BE2C (cell line): ENCODE measurements around the gene KDM2A.

ENCODE experiments used
- DNase-seq: peaks from one replicate; pipeline ENCODE4 v3.0.0-alpha.2; 2020
- H3K27me3 ChIP-seq: fragments of 250-450 bp; sonication (Bioruptor Pico); 2 replicates; pipeline ENCODE4 v1.5.1; 2020; ENCODE audit warnings: mild to moderate bottlenecking
- H3K36me3 ChIP-seq: fragments of 250-450 bp; sonication (Bioruptor Pico); 2 replicates; pipeline ENCODE4 v1.5.1; 2020; ENCODE audit warnings: mild to moderate bottlenecking
- H3K4me1 ChIP-seq: fragments of 250-450 bp; sonication (Bioruptor Pico); 2 replicates; pipeline ENCODE4 v1.5.1; 2020
- H3K4me3 ChIP-seq: 2 replicates; pipeline ENCODE4 v1.5.1; 2011; ENCODE audit warnings: low read depth, low read length
- H3K9me3 ChIP-seq: fragments of 250-450 bp; sonication (Bioruptor Pico); 2 replicates; pipeline ENCODE4 v1.5.1; 2020
- TF ChIP-seq, protein P1 (sequence below): IDR thresholded peaks from 2 replicates; pipeline ENCODE4 v1.5.1; 2012; ENCODE audit warnings: mild to moderate bottlenecking, low read depth, low read length

The KDM2A gene

DNA sequence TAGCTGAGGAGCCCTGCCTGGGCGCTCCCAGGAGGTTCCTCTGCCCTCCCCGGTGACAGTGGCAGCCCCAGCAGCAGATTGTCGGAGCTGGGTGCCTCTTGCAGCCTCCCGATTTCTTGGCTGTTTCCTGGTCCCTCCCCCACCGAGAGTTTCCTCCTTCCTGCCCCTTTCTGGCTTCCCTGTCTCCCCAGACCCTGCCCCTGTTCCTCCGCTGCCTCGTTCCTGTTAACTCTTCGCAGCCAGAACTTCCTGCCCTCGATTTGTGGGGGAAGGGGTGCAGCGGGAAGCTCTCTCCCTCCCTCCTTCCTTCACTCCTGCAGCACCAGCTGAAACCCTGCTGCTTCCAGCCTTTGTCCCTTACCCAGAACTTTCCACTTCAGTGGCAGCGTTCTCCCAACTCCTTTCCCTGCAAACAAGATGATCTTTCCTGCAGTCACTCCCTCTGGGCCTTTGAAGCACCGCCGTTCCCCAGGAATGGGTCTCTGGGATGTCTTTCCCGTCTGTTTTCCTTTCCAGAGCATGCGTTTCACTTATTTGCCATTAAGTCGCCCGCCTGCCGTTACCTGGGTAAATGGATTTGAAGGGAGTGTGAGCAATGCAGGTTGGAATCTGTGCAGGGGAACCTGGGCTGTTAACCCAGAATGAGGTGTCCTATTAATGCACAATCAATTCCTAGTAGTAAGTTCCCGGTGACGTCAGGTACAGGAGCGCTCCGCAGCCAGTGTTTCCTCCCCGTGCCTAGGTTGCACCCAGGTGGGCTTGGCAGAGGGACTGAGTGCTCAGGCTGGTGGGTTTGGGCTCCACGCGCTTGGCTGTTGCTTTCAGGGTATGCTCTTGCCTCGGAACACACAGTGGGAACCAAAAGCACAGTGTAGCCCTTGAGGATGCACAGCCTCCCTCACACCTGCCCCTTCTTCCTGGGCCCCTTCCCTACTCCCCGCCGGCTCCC lies 151.5 kb downstream of the KDM2A start:
- no peak for DNase-seq
- peaks cover 29% of the 10 kb centered on the region for H3K4me1 ChIP-seq
- peaks cover 18% of the 10 kb centered on the region for H3K36me3 ChIP-seq
- TF ChIP-seq, protein P1, sequence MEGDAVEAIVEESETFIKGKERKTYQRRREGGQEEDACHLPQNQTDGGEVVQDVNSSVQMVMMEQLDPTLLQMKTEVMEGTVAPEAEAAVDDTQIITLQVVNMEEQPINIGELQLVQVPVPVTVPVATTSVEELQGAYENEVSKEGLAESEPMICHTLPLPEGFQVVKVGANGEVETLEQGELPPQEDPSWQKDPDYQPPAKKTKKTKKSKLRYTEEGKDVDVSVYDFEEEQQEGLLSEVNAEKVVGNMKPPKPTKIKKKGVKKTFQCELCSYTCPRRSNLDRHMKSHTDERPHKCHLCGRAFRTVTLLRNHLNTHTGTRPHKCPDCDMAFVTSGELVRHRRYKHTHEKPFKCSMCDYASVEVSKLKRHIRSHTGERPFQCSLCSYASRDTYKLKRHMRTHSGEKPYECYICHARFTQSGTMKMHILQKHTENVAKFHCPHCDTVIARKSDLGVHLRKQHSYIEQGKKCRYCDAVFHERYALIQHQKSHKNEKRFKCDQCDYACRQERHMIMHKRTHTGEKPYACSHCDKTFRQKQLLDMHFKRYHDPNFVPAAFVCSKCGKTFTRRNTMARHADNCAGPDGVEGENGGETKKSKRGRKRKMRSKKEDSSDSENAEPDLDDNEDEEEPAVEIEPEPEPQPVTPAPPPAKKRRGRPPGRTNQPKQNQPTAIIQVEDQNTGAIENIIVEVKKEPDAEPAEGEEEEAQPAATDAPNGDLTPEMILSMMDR, result no peak
- H3K9me3 ChIP-seq, result no peaks in the 10 kb centered on the region
- no peaks in the 10 kb centered on the region for H3K27me3 ChIP-seq
- H3K4me3 ChIP-seq, result peak overlapping the region; percentile 28

GRCh38 chr11:67271205-67271540 lies 152.1 kb downstream of the KDM2A start:
- peaks cover 33% of the 10 kb centered on the region for H3K4me1 ChIP-seq
- DNase-seq, result no peak
- H3K9me3 ChIP-seq, result no peaks in the 10 kb centered on the region
- peaks cover 21% of the 10 kb centered on the region for H3K36me3 ChIP-seq
- TF ChIP-seq, protein P1, result no peak
- H3K4me3 ChIP-seq, result peak overlapping the region; percentile 5; the same call in 1 of the 2 replicates
- no peaks in the 10 kb centered on the region for H3K27me3 ChIP-seq

DNA sequence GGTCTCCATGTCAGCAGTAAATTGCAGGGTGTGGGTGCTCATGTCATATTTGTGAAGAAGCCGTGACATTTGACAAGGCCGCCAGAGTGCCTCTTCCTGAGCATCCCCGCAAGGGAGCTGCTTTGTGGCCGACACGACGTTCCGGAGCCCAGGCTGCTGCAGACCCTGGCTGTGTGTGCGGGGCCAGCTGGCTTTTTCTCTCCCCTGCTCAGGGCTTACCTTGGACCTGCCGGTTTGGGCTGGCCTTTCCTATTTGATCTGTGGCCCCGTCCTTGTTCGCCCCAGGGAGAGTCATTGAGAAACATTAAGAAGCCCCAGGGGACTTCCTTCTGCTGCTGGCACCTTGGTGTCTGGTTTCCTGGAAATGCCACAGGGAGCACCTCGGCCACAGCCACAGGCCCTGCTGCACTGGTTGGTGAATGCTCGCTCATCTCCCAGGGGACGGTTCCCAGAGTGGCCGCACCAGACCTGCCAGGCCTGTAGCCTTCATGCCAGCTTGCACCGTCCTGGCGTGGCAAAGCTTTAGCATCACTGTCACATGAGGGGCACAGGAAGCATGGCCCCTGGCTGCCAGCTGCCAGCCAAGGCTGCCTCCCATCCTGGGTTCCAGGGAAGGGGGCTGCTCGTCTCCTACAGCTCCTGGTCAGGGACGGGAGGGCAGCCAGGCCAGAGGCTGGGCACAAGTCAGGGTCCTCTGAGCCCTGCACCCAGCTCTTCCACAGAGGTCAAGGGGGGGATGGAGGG lies 152.7 kb downstream of the KDM2A start:
- DNase-seq, result peak; percentile 88
- TF ChIP-seq, protein P1, result no peak
- Histone ChIP-seq H3K4me3 (peak overlapping the region; percentile 7; the same call in 1 of the 2 replicates), H3K27me3 (no peaks in the 10 kb centered on the region), H3K4me1 (peaks cover 38% of the 10 kb centered on the region), H3K9me3 (no peaks in the 10 kb centered on the region), H3K36me3 (peaks cover 21% of the 10 kb centered on the region)

DNA sequence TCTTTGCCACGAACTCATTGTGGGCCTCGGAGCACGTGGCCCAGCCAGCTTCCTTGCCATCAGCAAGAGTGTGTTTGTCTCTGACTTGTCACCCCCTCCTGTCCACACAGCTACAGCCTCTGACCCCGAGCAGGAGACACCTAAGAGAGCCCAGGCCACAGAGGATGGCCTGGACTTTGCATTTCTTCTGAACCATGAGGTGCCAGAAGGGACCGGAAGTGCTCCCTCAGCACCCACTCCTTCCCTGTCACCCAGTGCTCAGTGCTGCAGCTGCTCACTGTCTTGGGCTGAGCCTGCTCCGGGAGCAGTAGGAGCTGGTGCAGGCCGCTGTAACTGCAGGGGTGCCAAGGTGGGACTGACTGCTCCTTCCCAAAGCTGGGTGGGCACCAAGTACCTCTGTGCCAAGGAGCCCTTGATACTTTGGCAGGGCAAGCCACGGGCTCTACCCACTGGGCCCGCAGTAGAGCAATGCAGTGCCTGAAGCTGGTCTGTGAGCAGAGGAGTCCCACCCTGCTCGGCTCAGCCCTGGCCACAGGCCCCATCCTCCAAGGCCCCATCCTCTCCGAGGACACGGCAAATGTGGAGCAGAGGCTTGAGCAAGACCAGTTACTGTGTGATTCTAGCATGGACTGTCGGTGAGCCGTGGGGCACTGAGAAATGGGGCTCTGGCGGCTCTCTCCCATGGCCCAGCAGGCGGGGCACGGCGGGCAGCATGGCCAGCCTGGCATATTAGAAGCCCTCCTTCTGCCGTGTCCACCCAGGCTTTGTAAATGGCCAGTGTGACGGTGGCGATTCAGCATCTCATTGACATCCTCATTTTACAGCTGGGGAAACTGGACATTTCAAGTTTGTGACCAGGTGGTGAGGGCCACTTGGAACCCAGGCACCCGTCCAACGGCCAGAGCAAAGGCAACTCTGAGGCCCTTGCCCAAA lies 153.5 kb downstream of the KDM2A start:
- TF ChIP-seq, protein P1, result no peak
- no peak overlapping the region for H3K4me3 ChIP-seq
- peaks cover 21% of the 10 kb centered on the region for H3K36me3 ChIP-seq
- H3K27me3 ChIP-seq, result no peaks in the 10 kb centered on the region
- no peaks in the 10 kb centered on the region for H3K9me3 ChIP-seq
- no peak for DNase-seq
- peaks cover 45% of the 10 kb centered on the region for H3K4me1 ChIP-seq

DNA sequence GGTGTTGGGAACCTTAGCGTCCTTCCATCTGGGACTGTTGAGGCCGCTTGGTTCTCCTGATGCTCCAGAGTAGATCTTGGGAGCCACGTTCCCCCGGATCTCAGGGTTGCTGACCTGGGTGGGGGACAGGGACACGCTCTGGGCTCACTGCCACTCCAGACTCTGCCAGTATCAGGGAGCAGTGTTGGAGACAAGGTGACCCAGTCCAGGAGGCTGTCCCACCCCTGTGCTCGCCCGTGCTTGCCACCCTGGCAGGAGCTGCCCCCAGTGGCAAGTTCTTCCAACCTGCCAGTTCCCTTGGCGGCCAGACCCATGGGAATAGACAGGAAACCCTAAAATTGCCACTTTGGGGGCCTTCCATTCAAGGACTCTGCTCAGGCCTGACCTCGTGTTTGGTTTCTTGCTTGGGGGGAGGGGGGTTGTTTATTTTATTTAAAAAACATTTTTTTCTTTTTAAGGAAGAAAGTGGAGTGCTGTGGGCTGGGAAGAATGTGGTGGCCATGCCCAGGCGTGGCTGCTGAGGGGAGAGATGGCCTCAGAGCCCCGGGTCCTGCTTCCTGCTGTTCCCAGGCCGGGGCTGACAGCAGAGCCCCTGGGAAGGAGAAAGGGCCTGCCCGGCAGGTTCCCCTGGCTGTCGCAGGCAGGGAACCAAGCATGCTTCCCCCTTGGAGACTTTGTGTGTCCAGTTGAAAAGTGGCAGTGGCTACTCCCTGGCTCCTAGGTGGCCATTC lies 154.4 kb downstream of the KDM2A start:
- Histone ChIP-seq H3K27me3 (no peaks in the 10 kb centered on the region), H3K36me3 (peaks cover 17% of the 10 kb centered on the region), H3K4me3 (no peak overlapping the region), H3K9me3 (no peaks in the 10 kb centered on the region), H3K4me1 (peaks cover 50% of the 10 kb centered on the region)
- TF ChIP-seq, protein P1, result no peak
- DNase-seq, result peak; percentile 6
